HEK293 (cell line): ENCODE data around the gene RNH1.

Source experiments
- CTCF ChIA-PET: fragments of 350-600 bp; formaldehyde crosslinking; extraction: SDS; loops from one replicate; lab custom pipeline; 2021; ENCODE audit warnings: antibody characterized with exemption; lab: Yijun Ruan, JAX
- POLR2A ChIA-PET: fragments of 300-600 bp; formaldehyde crosslinking; extraction: SDS; loops from one replicate; lab custom pipeline; 2020; ENCODE audit warnings: antibody characterized with exemption, inconsistent platforms; lab: Yijun Ruan, JAX
- H3K27ac ChIP-seq: fragments of 200-500 bp; sonication (Bioruptor generic); 2 replicates; pipeline ENCODE4 v1.5.1; 2014; ENCODE audit warnings: low read depth, low read length, control low read depth, inconsistent platforms; ENCODE audit errors: extremely low read depth
- H3K36me3 ChIP-seq, 2 experiments: fragments of 200-500 bp in 1 of 2; sonication (Bioruptor generic) in 1 of 2; 1 replicate in 1 of 2; 2 replicates in 1 of 2; pipeline ENCODE4 v1.5.1; 2014 to 2017; ENCODE audit warnings: inconsistent platforms in 2 of 2, low read length in 2 of 2; ENCODE audit not compliant: control insufficient read depth in 2 of 2, insufficient read depth in 1 of 2
- H3K4me1 ChIP-seq: fragments of 200-500 bp; sonication (Bioruptor generic); 2 replicates; pipeline ENCODE4 v1.5.1; 2014; ENCODE audit warnings: mild to moderate bottlenecking, low read length, inconsistent platforms; ENCODE audit not compliant: control insufficient read depth, insufficient read depth
- H3K4me3 ChIP-seq: 2 replicates; pipeline ENCODE4 v1.5.1; 2011; ENCODE audit warnings: low read depth, mild to moderate bottlenecking, control low read depth, low read length, moderate library complexity
- H3K9me3 ChIP-seq: fragments of 200-500 bp; sonication (Bioruptor generic); 2 replicates; pipeline ENCODE4 v1.5.1; 2014; ENCODE audit warnings: low read depth, low read length, inconsistent platforms; ENCODE audit not compliant: control insufficient read depth, insufficient read depth
- EGR2 ChIP-seq: fragments of 450-650 bp; formaldehyde crosslinking; IDR thresholded peaks from 2 replicates; pipeline ENCODE4 v1.5.1; 2016; ENCODE audit warnings: low read depth, missing biosample characterization, missing genetic modification characterization
- GFI1B ChIP-seq: fragments of 450-650 bp; formaldehyde crosslinking; IDR thresholded peaks from 2 replicates; pipeline ENCODE4 v1.5.1; 2016; ENCODE audit warnings: missing biosample characterization, missing genetic modification characterization
- GLI4 ChIP-seq: fragments of 450-650 bp; formaldehyde crosslinking; IDR thresholded peaks from 2 replicates; pipeline ENCODE4 v1.5.1; 2016; ENCODE audit warnings: missing biosample characterization, missing genetic modification characterization
- GLIS1 ChIP-seq: fragments of 450-650 bp; formaldehyde crosslinking; IDR thresholded peaks from 2 replicates; pipeline ENCODE4 v1.5.1; 2016; ENCODE audit warnings: missing biosample characterization, missing genetic modification characterization
- HOXC10 ChIP-seq: sonication (generic); formaldehyde crosslinking; IDR thresholded peaks from 2 replicates; pipeline ENCODE4 v1.8.1; 2023; ENCODE audit warnings: mild to moderate bottlenecking, missing genetic modification reagents
- KLF16 ChIP-seq: fragments of 450-650 bp; formaldehyde crosslinking; IDR thresholded peaks from 2 replicates; pipeline ENCODE4 v1.5.1; 2017; ENCODE audit warnings: missing biosample characterization, missing genetic modification characterization
- PATZ1 ChIP-seq: fragments of 450-650 bp; formaldehyde crosslinking; IDR thresholded peaks from 2 replicates; pipeline ENCODE4 v1.5.1; 2016; ENCODE audit warnings: missing biosample characterization, missing genetic modification characterization
- REST ChIP-seq: fragments of 450-650 bp; formaldehyde crosslinking; IDR thresholded peaks from 2 replicates; pipeline ENCODE4 v1.5.1; 2016; ENCODE audit warnings: missing biosample characterization, missing genetic modification characterization
- SALL2 ChIP-seq: fragments of 450-650 bp; formaldehyde crosslinking; IDR thresholded peaks from 2 replicates; pipeline ENCODE4 v1.5.0; 2017; ENCODE audit warnings: missing biosample characterization, mild to moderate bottlenecking, missing genetic modification characterization, borderline replicate concordance
- SETDB1 ChIP-seq: IDR thresholded peaks from one replicate; pipeline ENCODE4 v1.6.1; 2017; ENCODE audit warnings: mild to moderate bottlenecking, low read length, moderate library complexity, mixed read lengths; ENCODE audit not compliant: insufficient read length
- ZBTB7A ChIP-seq: fragments of 450-650 bp; formaldehyde crosslinking; IDR thresholded peaks from 2 replicates; pipeline ENCODE4 v1.5.1; 2016; ENCODE audit warnings: low read depth, missing biosample characterization, missing genetic modification characterization
- ZEB2 ChIP-seq: fragments of 450-650 bp; formaldehyde crosslinking; IDR thresholded peaks from 2 replicates; pipeline ENCODE4 v1.5.1; 2016; ENCODE audit warnings: missing biosample characterization, missing genetic modification characterization
- ZIC2 ChIP-seq: fragments of 450-650 bp; formaldehyde crosslinking; IDR thresholded peaks from 2 replicates; pipeline ENCODE4 v1.5.1; 2016; ENCODE audit warnings: missing biosample characterization, missing genetic modification characterization
- ZNF24 ChIP-seq: fragments of 450-650 bp; formaldehyde crosslinking; IDR thresholded peaks from 2 replicates; pipeline ENCODE4 v1.5.1; 2016; ENCODE audit warnings: missing biosample characterization, missing genetic modification characterization
- ZNF302 ChIP-seq: fragments of 450-650 bp; formaldehyde crosslinking; IDR thresholded peaks from 2 replicates; pipeline ENCODE4 v1.5.1; 2016; ENCODE audit warnings: missing biosample characterization, missing genetic modification characterization, low read depth
- ZNF473 ChIP-seq: fragments of 450-650 bp; formaldehyde crosslinking; IDR thresholded peaks from 2 replicates; pipeline ENCODE4 v1.5.1; 2017; ENCODE audit warnings: missing biosample characterization, missing genetic modification characterization
- ZNF530 ChIP-seq: fragments of 450-650 bp; formaldehyde crosslinking; IDR thresholded peaks from 2 replicates; pipeline ENCODE4 v1.5.1; 2016; ENCODE audit warnings: low read depth, missing biosample characterization, missing genetic modification characterization
- ZNF623 ChIP-seq: fragments of 450-650 bp; formaldehyde crosslinking; IDR thresholded peaks from 2 replicates; pipeline ENCODE4 v1.5.1; 2016; ENCODE audit warnings: missing biosample characterization, missing genetic modification characterization
- ZNF704 ChIP-seq: fragments of 450-650 bp; formaldehyde crosslinking; IDR thresholded peaks from 2 replicates; pipeline ENCODE4 v1.5.1; 2016; ENCODE audit warnings: missing biosample characterization, missing genetic modification characterization
- TF ChIP-seq, protein P1 (sequence below): fragments of 450-650 bp; formaldehyde crosslinking; IDR thresholded peaks from 2 replicates; pipeline ENCODE4 v1.5.1; 2016; ENCODE audit warnings: missing biosample characterization, missing genetic modification characterization
- TF ChIP-seq, protein P2 (sequence below): fragments of 450-650 bp; IDR thresholded peaks from 2 replicates; pipeline ENCODE4 v1.5.1; 2018; ENCODE audit warnings: missing biosample characterization, mild to moderate bottlenecking, missing genetic modification characterization

Gene RNH1

DNA sequence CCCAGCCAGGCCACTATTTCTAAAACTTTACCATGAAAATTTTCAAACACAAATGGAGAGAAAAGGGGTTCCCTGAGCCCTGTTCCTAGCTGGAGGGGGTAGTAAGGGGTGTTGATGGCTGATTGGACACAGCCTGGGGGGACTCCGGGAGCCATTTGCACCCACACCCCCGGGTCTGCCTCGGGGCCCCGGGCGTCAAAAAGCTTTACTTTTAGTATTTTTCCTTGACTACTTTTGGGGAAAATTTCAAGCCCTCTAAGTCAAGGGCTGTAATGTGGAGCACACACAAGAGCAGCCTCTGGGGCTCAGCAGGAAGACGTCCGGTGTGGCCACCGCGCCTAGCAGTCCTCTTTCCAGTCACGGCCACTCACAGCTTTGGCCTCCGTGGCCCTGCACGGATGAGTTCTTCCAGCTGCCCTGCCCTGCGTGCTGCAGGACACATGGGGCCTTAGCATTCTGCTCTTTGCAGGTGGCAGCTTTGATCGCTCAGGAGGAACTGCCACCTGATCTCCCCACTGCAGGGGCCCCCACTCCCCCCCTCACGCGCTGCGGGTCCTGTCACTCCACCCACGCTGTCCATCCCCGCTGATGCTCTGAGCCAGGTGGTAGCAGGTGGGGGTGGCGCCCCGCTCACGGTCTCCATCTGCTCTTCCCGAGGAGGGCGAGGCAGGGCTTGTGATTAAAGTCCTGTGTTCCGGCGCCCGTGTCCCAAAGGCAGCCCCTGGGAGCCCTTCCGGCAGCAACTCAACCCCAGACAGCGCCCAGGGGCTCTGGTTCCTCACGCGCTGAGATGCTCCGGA is 14.4 kb downstream of the RNH1 start:
- TF ChIP-seq HOXC10 (CRISPR knock-in tag) (no peak), GLIS1 (tag by site-specific recombination) (peak; percentile 43), ZNF704 (tag by site-specific recombination) (no peak), ZNF623 (tag by site-specific recombination) (no peak), ZIC2 (tag by site-specific recombination) (peak; percentile 61; the same call in 1 of the 2 replicates), ZBTB7A (no peak), ZNF24 (no peak), PATZ1 (tag by site-specific recombination) (0 out of 2 replicates have a peak, but pooled peaks have one; percentile 15), ZNF473 (tag by site-specific recombination) (no peak), ZEB2 (no peak), KLF16 (tag by site-specific recombination) (no peak), ZNF302 (tag by site-specific recombination) (no peak)
- Histone ChIP-seq H3K27ac (no peak overlapping the region), H3K4me1 (no peaks in the 10 kb centered on the region), H3K9me3 (no peaks in the 10 kb centered on the region), H3K4me3 (no peak overlapping the region), H3K36me3 (peaks cover 0 to 79% of the 10 kb centered on the region in 2 experiments; a peak in 1 of 3 replicates)
- CTCF ChIA-PET, result no interaction called here
- POLR2A ChIA-PET, result no interaction called here

DNA sequence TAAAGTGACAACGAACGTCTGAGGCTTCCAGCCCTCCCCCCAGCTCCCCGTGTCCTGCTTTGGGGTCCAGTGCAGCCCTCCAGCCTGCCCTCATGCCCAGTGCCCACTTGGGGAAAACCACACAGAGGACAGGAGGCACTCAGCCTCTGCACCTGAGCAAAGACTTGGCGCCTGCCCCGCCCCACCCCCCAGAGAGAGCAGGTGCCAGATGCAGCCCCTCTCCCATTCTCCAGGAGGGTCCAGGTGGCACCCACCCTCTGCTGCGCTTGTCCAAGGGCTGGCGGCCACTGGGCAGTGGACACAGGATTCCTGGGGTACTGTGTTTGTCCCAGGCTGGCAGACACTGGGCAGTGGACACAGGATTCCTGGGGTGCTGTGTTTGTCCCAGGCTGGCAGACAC is 15.7 kb downstream of the RNH1 start:
- CTCF ChIA-PET, result no interaction called here
- Histone ChIP-seq H3K9me3 (no peaks in the 10 kb centered on the region), H3K27ac (no peak overlapping the region), H3K36me3 (peaks cover 0 to 72% of the 10 kb centered on the region in 2 experiments; a peak in 1 of 3 replicates), H3K4me3 (no peak overlapping the region), H3K4me1 (no peaks in the 10 kb centered on the region)
- TF ChIP-seq, protein P1, sequence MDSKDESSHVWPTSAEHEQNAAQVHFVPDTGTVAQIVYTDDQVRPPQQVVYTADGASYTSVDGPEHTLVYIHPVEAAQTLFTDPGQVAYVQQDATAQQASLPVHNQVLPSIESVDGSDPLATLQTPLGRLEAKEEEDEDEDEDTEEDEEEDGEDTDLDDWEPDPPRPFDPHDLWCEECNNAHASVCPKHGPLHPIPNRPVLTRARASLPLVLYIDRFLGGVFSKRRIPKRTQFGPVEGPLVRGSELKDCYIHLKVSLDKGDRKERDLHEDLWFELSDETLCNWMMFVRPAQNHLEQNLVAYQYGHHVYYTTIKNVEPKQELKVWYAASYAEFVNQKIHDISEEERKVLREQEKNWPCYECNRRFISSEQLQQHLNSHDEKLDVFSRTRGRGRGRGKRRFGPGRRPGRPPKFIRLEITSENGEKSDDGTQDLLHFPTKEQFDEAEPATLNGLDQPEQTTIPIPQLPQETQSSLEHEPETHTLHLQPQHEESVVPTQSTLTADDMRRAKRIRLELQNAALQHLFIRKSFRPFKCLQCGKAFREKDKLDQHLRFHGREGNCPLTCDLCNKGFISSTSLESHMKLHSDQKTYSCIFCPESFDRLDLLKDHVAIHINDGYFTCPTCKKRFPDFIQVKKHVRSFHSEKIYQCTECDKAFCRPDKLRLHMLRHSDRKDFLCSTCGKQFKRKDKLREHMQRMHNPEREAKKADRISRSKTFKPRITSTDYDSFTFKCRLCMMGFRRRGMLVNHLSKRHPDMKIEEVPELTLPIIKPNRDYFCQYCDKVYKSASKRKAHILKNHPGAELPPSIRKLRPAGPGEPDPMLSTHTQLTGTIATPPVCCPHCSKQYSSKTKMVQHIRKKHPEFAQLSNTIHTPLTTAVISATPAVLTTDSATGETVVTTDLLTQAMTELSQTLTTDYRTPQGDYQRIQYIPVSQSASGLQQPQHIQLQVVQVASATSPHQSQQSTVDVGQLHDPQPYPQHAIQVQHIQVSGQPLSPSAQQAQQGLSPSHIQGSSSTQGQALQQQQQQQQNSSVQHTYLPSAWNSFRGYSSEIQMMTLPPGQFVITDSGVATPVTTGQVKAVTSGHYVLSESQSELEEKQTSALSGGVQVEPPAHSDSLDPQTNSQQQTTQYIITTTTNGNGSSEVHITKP, result no peak
- TF ChIP-seq SALL2, result no peak
- no peak for TF ChIP-seq ZNF530 (tag by site-specific recombination)
- TF ChIP-seq, protein P2, sequence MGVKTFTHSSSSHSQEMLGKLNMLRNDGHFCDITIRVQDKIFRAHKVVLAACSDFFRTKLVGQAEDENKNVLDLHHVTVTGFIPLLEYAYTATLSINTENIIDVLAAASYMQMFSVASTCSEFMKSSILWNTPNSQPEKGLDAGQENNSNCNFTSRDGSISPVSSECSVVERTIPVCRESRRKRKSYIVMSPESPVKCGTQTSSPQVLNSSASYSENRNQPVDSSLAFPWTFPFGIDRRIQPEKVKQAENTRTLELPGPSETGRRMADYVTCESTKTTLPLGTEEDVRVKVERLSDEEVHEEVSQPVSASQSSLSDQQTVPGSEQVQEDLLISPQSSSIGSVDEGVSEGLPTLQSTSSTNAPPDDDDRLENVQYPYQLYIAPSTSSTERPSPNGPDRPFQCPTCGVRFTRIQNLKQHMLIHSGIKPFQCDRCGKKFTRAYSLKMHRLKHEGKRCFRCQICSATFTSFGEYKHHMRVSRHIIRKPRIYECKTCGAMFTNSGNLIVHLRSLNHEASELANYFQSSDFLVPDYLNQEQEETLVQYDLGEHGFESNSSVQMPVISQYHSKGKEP (tag by site-specific recombination), result no peak
- TF ChIP-seq REST (tag by site-specific recombination), result no peak
- TF ChIP-seq GFI1B (tag by site-specific recombination), result no peak
- no peak for TF ChIP-seq GLI4 (tag by site-specific recombination)
- no peak for TF ChIP-seq SETDB1
- no peak for TF ChIP-seq EGR2 (tag by site-specific recombination)
- POLR2A ChIA-PET, result no interaction called here
